SK-MEL-5 (cell line): ENCODE results near the gene ASIC2. TPM values are rescaled to one million over a fixed set of nuclear protein-coding genes. Genes with fewer than 3 reads are reported as not detected.

Source experiments
- DNase-seq: peaks from one replicate; pipeline ENCODE4 v3.0.0-alpha.2; 2016; ENCODE audit warnings: low read depth, low spot score
- in situ Hi-C: cut with HindIII; loops from 2 replicates; pipeline ENCODE4 v1.10.0; 2016; ENCODE audit warnings: low sequenced_read_pairs, high pct_unique_total_duplicates, low pct_unique_long_range_greater_than_20kb
- total RNA-seq: library from RNA; depleted of rRNA; stranded (reverse); fragments of >200 nt; shearing (Covaris generic); gene quantifications from 2 replicates; pipeline ENCODE4 v1.2.3, GENCODE V29; 2014

The ASIC2 gene
- total RNA-seq, 1 experiment from 2014 or later = not detected

GRCh38 chr17:33228548-33228947, 64.5 kb downstream of the ASIC2 start:
- peak; percentile 11 for DNase-seq
- in situ Hi-C loops = no loop called here

DNA sequence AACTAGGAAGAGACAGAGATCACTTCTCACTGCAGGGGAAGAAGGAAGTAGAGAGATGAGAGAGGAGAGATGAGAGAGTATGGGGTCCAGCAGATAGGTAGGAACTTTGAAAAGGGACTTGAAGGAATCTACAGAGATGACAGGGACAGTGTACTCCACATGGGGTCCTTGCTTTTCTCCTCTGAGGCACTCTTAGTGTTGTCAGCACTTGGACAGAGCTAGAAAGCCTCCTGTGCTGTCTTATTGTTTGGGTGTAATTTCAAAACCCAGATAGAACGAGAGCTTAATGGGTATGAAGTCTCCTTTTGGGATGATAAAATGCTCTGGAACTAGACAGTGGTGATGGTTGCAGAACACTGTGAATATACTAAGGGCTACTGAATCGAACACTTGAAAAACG, 65.2 kb downstream of the ASIC2 start:
- in situ Hi-C loops = no loop called here
- no peak for DNase-seq

- in situ Hi-C loops = no loop called here
- no peak for DNase-seq
These were observed 67.1 kb downstream of the ASIC2 start for GRCh38 chr17:33225994-33226393.

DNA sequence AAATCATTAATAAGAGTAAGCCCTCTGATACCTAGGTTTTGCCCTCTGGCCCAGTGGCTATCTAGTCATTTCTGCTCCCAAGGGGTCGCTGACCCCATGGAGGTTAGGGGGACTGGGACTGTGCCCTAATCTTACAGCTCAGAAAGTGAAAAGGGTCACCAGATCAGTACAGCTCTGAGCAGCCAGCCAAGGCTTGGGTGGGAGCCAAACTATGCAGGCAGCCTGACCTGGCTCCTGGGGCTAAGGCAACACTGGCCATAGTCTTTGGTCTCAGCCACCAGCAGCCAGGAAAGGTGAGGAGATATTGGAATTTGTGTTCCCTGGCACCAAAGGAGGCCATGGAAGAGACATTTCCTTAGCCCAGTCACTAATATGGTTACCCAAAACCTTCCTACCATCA, 67.6 kb downstream of the ASIC2 start:
- in situ Hi-C loops = no loop called here

GRCh38 chr17:33220036-33220435, 73.1 kb downstream of the ASIC2 start:
- in situ Hi-C loops = no loop called here
- DNase-seq = no peak

More for the DNA sequence above, 67.6 kb downstream of the ASIC2 start:
- no peak for DNase-seq

- no peak for DNase-seq
- in situ Hi-C loops = no loop called here
These were observed 74.1 kb downstream of the ASIC2 start for GRCh38 chr17:33218698-33219601.

DNA sequence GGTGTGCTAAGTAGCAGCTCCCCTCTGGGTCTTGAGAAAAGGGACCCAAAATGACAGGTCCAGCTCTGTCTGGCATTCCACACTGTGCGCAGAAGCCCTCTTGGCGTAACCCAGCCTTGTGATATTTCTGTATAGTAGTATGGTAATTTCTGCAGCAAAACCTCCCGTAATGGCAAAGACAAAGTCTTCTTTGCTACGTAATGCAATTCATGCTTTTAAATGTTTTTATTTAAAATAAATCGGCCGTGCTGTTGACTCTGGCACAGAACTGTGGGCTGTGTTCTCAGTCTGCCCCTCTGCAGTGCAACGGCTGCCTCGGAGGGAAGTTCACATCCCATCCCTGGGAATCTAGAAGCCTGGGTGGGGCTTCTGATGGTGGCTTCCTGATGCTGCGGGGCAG, 75.2 kb downstream of the ASIC2 start:
- no peak for DNase-seq
- in situ Hi-C loops = no loop called here

DNA sequence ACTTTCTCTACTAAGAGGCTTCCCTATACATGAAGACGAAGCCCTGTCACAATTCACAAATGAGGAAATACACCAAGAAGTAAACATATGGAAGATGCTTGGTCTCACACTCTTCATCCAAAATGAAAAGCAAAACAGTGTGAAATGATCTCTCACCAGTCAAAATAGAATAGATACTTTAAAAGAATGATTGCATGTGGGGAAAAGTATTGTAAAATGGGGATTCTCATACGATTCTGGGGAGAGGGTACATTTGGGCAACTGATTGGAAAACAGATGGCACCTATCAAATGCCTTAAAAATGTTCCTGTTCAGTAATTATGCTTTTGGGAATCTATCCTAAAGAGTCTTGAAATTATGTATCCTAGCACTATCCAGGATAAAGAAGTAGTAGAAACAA, 78.1 kb downstream of the ASIC2 start:
- DNase-seq = no peak
- in situ Hi-C loops = no loop called here

DNA sequence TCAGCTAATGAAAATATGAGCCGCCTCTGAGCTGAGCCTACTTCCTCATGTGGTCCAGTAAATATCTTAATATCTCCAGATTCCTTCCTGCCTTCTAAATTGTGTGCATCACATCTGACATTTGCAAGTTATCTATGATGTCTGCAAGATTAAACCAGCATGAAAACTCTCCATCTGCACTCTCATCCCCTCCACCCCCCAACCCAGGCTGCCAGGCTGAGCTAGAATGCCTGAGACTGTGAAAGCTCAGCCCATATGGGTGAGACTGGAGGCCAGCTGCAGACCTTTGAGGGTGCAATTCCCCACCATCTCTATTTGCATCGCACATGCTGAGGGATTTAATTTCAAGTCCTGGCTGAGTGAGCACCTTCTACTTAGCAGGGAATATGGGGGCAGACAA, 82.8 kb downstream of the ASIC2 start:
- in situ Hi-C loops = no loop called here
- DNase-seq = no peak

DNA sequence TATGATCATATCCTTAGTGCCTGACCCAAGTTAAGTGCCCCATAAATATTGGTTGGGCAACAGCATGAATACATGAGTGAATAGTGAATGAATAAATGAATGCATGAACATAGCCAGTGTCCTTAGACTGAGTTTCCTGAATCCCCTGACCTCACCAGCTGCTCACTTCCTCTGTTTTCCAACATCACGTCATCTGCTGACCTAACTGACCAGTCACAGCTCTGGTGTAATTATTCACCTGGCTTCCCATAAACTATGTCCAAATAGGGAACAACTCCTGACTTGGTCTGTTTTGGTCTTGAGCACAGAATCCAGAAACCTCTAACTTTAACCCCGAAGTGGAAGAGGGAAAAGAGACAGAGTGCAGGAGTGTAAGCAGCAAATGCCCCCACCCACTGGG, 83.4 kb downstream of the ASIC2 start:
- DNase-seq = no peak
- in situ Hi-C loops = no loop called here

GRCh38 chr17:33207231-33207630, 85.9 kb downstream of the ASIC2 start:
- DNase-seq = no peak
- in situ Hi-C loops = no loop called here

DNA sequence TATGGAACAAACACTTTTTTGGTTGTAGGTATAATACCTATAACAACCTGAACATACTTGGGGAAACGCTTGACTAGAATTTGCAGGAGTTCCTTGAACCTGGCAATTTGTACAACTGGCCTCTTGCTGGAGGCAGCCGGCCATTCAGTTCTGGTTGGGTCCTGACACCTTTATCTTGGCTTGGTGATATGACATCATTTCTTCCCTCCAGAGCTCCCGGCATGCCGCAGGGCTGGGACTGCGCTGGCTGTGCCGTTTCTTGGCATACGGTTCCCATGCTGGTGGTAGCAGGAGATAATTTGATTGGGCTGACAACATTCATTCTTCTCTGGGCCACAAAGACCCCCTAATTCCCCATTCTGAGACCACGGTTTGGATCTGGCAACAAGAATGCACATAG, 87.5 kb downstream of the ASIC2 start:
- DNase-seq = no peak
- in situ Hi-C loops = no loop called here

DNA sequence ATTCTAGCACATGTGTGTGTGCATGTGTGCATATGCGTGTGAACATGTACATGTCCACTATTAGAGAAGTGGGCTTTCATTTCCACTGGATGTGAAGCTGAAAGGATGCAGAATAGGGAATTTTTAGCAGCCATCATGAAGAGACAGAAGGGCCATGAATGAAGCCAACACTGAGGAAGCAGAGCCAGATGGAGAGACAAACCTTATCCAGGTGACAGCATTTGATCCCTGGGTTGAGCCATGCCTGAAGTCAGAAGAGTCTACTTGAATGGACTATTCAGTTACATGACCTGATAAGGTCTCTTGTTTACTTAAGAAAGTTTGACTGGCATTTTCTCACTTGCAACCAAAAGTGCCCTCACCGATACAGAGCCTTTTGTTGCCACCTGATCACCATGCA, 88.4 kb downstream of the ASIC2 start:
- no peak for DNase-seq
- in situ Hi-C loops = no loop called here

DNA sequence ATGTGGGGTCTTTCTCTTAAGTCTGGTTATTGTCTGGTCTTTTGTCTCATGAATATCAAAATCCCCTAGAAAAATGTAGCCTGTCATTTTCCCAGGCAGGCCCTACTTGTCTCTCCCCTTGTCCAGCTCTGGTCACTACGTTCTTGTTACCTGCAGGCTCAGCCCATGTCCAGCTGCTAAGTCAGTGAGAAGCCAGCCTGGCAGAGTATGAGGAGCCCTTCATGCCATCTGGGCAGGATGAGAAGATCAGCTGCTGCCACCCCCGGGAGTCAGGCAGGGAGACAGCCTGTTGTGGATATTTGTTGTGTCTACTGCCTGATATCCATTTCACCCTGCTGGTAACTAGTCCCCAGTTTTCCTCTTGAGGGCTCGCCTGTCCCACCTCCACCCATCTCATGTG, 88.9 kb downstream of the ASIC2 start:
- DNase-seq = no peak
- in situ Hi-C loops = no loop called here

- in situ Hi-C loops = no loop called here
- no peak for DNase-seq
These were observed 90.1 kb downstream of the ASIC2 start for GRCh38 chr17:33202796-33203495.

- no peak for DNase-seq
- in situ Hi-C loops = no loop called here
These were observed 91.1 kb downstream of the ASIC2 start for GRCh38 chr17:33202021-33202420.

DNA sequence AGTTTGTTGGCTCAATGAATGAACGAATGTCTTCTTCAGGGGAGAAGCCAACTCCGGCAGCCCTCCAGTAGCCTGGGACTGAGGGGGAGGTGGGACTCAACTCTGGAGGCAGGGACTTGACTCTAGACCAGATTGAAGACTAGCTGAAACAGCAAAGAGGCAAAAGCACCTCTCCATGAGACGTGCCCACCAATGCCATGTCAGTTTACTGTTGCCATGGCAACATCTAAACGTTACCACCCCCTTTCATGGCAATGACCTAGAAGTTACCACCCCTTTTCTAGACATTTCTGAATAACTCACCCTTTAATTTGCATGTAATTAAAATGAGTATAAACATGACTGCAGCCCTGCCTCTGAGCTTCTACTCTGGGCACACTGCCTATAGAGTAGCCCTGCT, 91.8 kb downstream of the ASIC2 start:
- in situ Hi-C loops = no loop called here
- DNase-seq = peak; percentile 27

GRCh38 chr17:33200587-33200986, 92.5 kb downstream of the ASIC2 start:
- DNase-seq = peak; percentile 41
- in situ Hi-C loops = no loop called here
